ENCODE measurements around the gene ZNF302.

ZNF302 gene

DNA sequence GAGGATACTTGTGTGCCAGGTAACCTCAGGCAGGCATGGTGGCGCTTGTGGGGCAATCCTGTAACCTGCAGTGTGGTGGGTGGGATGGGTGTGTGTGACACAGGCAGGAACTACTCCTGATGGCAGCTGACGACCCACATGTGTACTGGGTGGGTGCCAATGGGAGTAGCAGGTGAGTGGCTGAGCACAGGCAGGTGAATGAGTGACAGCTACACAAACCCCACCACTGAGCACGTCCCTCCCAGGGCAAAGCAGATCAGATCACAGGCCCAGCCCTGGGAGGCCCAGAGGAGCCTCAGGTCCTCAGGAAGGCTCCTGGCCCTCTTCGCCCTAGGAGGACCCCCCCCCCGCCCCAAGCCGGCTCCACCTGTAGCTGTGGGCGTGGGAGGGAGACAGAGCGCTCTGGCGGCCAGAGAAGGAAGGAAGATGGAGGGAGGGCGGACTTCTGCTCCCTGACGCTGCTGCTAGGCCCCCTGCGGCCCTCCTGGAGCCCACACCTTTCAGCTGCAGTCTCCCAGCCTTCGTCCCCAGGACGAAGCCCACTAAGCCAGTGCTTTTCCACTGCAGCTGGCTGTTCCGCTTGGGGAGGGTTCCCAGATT, 55.2 kb downstream of the ZNF302 start:
- Histone ChIP-seq H4K91ac (ENCODE audit: low read length) (peak overlapping the region; percentile 69), H3K9ac (ENCODE audit: low read length) (peak overlapping the region; percentile 95), H3K4me1 (ENCODE audit: control insufficient read depth, insufficient read depth, low read depth, low read length) (peaks cover 10% of the 10 kb centered on the region)

GRCh38 chr19:34733266-34733745, 55.8 kb downstream of the ZNF302 start:
- Histone ChIP-seq H3K4ac (ENCODE audit: low read depth in 1 of 2, low read length in 2 of 2) (peak overlapping the region in 1 of 2 experiments; percentile 5), H3K14ac (ENCODE audit: low read length in 2 of 2) (no peak overlapping the region), H3K23ac (ENCODE audit: low read length in 2 of 2) (no peak overlapping the region), H3K9me3 (ENCODE audit: control insufficient read depth, low read length) (peaks cover 30% of the 10 kb centered on the region), H3K36me3 (ENCODE audit: control insufficient read depth in 1 of 2, insufficient read depth in 2 of 2, low read depth in 1 of 2, low read length in 2 of 2) (peaks cover 18 to 32% of the 10 kb centered on the region in 2 experiments), H3K27ac (ENCODE audit: low read length, poor library complexity, severe bottlenecking) (peak overlapping the region; percentile 88), H2BK5ac (ENCODE audit: low read depth, low read length, poor library complexity, severe bottlenecking) (no peak overlapping the region), H3K79me1 (replicated peaks; ENCODE audit: low read length, poor library complexity, severe bottlenecking) (peaks cover 23% of the 10 kb centered on the region), H3K4me3 (ENCODE audit: insufficient read depth in 1 of 2, low read depth in 1 of 2, low read length in 2 of 2) (peak overlapping the region; percentile 85 to 89), H2AFZ (ENCODE audit: low read depth, low read length) (peak overlapping the region; percentile 87), H3K18ac (ENCODE audit: low read depth in 1 of 2, low read length in 2 of 2) (peak overlapping the region; percentile 15 to 40), H3K9ac (ENCODE audit: low read length) (peak overlapping the region; percentile 95), H2BK120ac (ENCODE audit: low read depth, low read length) (peak overlapping the region; percentile 21), H2BK15ac (ENCODE audit: low read depth, poor library complexity, severe bottlenecking) (no peak overlapping the region), H2AK5ac (ENCODE audit: low read length, severe bottlenecking) (no peak overlapping the region), H3K4me2 (ENCODE audit: low read length, poor library complexity, severe bottlenecking) (peak overlapping the region; percentile 68), H3K4me1 (ENCODE audit: control insufficient read depth, insufficient read depth, low read depth, low read length) (peaks cover 10% of the 10 kb centered on the region), H2BK12ac (ENCODE audit: low read length in 2 of 2) (no peak overlapping the region), H4K8ac (ENCODE audit: low read length) (peak overlapping the region; percentile 91), H3K27me3 (ENCODE audit: control insufficient read depth in 1 of 2, insufficient read depth in 1 of 2, low read length in 2 of 2) (no peaks in the 10 kb centered on the region), H4K91ac (ENCODE audit: low read length) (no peak overlapping the region)
- 9% methylated on average over 12 of the region's 13 CpGs for WGBS
- no peak for DNase-seq

More for the DNA sequence above, 55.2 kb downstream of the ZNF302 start:
- no peak overlapping the region for H3K27ac ChIP-seq (ENCODE audit: low read length, poor library complexity, severe bottlenecking)
- no peak overlapping the region for H3K14ac ChIP-seq (ENCODE audit: low read length in 2 of 2)
- H2AK5ac ChIP-seq (ENCODE audit: low read length, severe bottlenecking), result no peak overlapping the region
- peaks cover 24% of the 10 kb centered on the region for H3K9me3 ChIP-seq (ENCODE audit: control insufficient read depth, low read length)
- no peak for DNase-seq
- H2AFZ ChIP-seq (ENCODE audit: low read depth, low read length), result no peak overlapping the region
- H3K36me3 ChIP-seq (ENCODE audit: control insufficient read depth in 1 of 2, insufficient read depth in 2 of 2, low read depth in 1 of 2, low read length in 2 of 2), result peaks cover 13 to 26% of the 10 kb centered on the region in 2 experiments
- H2BK12ac ChIP-seq (ENCODE audit: low read length in 2 of 2), result no peak overlapping the region
- H4K8ac ChIP-seq (ENCODE audit: low read length), result peak overlapping the region; percentile 42
- H3K4me2 ChIP-seq (ENCODE audit: low read length, poor library complexity, severe bottlenecking), result peak overlapping the region; percentile 68
- peak overlapping the region; percentile 15 to 45 for H3K4ac ChIP-seq (ENCODE audit: low read depth in 1 of 2, low read length in 2 of 2)
- peaks cover 20% of the 10 kb centered on the region for H3K79me1 ChIP-seq (replicated peaks; ENCODE audit: low read length, poor library complexity, severe bottlenecking)
- H2BK120ac ChIP-seq (ENCODE audit: low read depth, low read length), result no peak overlapping the region
- H3K23ac ChIP-seq (ENCODE audit: low read length in 2 of 2), result no peak overlapping the region
- no peak overlapping the region for H2BK15ac ChIP-seq (ENCODE audit: low read depth, poor library complexity, severe bottlenecking)
- peak overlapping the region in 1 of 2 experiments; percentile 89 for H3K4me3 ChIP-seq (ENCODE audit: insufficient read depth in 1 of 2, low read depth in 1 of 2, low read length in 2 of 2)
- peak overlapping the region in 1 of 2 experiments; percentile 25 for H3K18ac ChIP-seq (ENCODE audit: low read depth in 1 of 2, low read length in 2 of 2)
- WGBS, result 66% methylated on average over 14 of the region's 15 CpGs
- no peak overlapping the region for H2BK5ac ChIP-seq (ENCODE audit: low read depth, low read length, poor library complexity, severe bottlenecking)
- no peaks in the 10 kb centered on the region for H3K27me3 ChIP-seq (ENCODE audit: control insufficient read depth in 1 of 2, insufficient read depth in 1 of 2, low read length in 2 of 2)

DNA sequence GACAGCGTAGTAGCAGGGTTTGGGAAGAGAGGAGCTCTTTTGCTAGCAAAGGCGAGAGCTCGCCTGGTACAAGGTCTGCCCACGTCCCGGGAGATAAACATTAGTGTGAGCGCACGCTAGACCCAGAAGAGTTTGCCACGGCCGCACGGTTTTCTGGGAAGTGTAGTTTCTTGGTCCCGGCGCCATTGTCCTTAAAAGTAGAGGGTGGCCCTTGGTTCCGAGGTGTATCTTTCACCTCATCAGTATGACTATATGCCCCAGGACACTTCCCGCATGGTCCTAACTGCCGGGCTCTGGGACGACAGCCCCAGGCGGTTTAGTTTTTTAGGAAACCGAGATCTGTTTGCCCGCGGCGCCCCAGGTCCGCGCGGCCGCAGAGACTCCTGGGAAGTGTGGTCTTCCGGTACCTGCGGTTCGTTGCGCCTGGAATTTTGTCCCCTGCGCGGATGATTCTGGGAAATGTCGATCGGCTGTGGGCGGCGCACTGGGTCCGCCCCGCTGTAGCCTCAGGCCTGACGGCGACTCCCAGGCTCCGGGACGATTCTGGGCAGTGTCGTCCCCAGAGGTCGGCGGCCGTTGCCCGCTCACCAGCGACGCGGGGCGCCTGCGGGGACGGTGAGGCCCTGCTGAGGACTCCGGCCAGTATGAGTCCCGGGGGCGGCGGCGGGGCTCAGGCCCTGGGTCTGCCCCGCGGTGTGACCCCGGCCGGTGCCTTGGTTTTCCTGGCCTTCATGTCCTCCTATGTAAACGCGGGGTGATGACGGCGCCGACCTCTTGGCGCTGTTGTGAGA, 56.5 kb downstream of the ZNF302 start, which contains the start of gene ZNF181:
TSS of gene ZNF181 (plus strand) at position 498 of the 791 bp plus-strand sequence. CDS start 795 bp downstream, outside the sequence.
- H2BK5ac ChIP-seq (ENCODE audit: low read depth, low read length, poor library complexity, severe bottlenecking), result peak within 1 kb of the TSS; percentile 84
- H3K18ac ChIP-seq (ENCODE audit: low read depth in 1 of 2, low read length in 2 of 2), result peak within 1 kb of the TSS; percentile 61 to 96
- peak within 1 kb of the TSS in 1 of 2 experiments; percentile 89 for H3K14ac ChIP-seq (ENCODE audit: low read length in 2 of 2)
- peak within 1 kb of the TSS; percentile 87 for H2AFZ ChIP-seq (ENCODE audit: low read depth, low read length)
- peak; percentile 94 for DNase-seq
- whole genome bisulfite sequencing, result under 1% methylated on average over 64 of the region's 67 CpGs
- H3K9ac ChIP-seq (ENCODE audit: low read length), result peak within 1 kb of the TSS; percentile 95
- H2BK15ac ChIP-seq (ENCODE audit: low read depth, poor library complexity, severe bottlenecking), result peak within 1 kb of the TSS; percentile 62
- H3K79me1 ChIP-seq (replicated peaks; ENCODE audit: low read length, poor library complexity, severe bottlenecking), result peaks cover 23% of the 10 kb centered on the region
- H4K8ac ChIP-seq (ENCODE audit: low read length), result peak within 1 kb of the TSS; percentile 94
- peaks cover 21 to 38% of the 10 kb centered on the region in 2 experiments for H3K36me3 ChIP-seq (ENCODE audit: control insufficient read depth in 1 of 2, insufficient read depth in 2 of 2, low read depth in 1 of 2, low read length in 2 of 2)
- H3K4me2 ChIP-seq (ENCODE audit: low read length, poor library complexity, severe bottlenecking), result peak within 1 kb of the TSS; percentile 70
- no peak within 1 kb of the TSS for H3K23ac ChIP-seq (ENCODE audit: low read length in 2 of 2)
- peaks cover 10% of the 10 kb centered on the region for H3K4me1 ChIP-seq (ENCODE audit: control insufficient read depth, insufficient read depth, low read depth, low read length)
- H4K91ac ChIP-seq (ENCODE audit: low read length), result peak within 1 kb of the TSS; percentile 99
- H2AK5ac ChIP-seq (ENCODE audit: low read length, severe bottlenecking), result no peak within 1 kb of the TSS
- peak within 1 kb of the TSS; percentile 85 to 89 for H3K4me3 ChIP-seq (ENCODE audit: insufficient read depth in 1 of 2, low read depth in 1 of 2, low read length in 2 of 2)
- H3K27ac ChIP-seq (ENCODE audit: low read length, poor library complexity, severe bottlenecking), result peak within 1 kb of the TSS; percentile 88
- peak within 1 kb of the TSS; percentile 21 for H2BK120ac ChIP-seq (ENCODE audit: low read depth, low read length)
- H3K9me3 ChIP-seq (ENCODE audit: control insufficient read depth, low read length), result peaks cover 36% of the 10 kb centered on the region
- no peak within 1 kb of the TSS for H2BK12ac ChIP-seq (ENCODE audit: low read length in 2 of 2)
- H3K27me3 ChIP-seq (ENCODE audit: control insufficient read depth in 1 of 2, insufficient read depth in 1 of 2, low read length in 2 of 2), result no peaks in the 10 kb centered on the region
- peak within 1 kb of the TSS in 1 of 2 experiments; percentile 81 for H3K4ac ChIP-seq (ENCODE audit: low read depth in 1 of 2, low read length in 2 of 2)

Data from mesenchymal stem cell (in vitro differentiated cells and primary cell).